GM18870 (cell line): ENCODE data around the gene WBP2.
A peak's percentile ranks its signal among the peaks of the same experiment; 100 is the strongest.

Experiments used
- ATAC-seq: cut with Tn5 transposase; IDR thresholded peaks from one replicate; pipeline ENCODE4 v1.9.1; 2021; ENCODE audit warnings: moderate library complexity; ENCODE audit not compliant: unreplicated experiment

WBP2 gene

DNA sequence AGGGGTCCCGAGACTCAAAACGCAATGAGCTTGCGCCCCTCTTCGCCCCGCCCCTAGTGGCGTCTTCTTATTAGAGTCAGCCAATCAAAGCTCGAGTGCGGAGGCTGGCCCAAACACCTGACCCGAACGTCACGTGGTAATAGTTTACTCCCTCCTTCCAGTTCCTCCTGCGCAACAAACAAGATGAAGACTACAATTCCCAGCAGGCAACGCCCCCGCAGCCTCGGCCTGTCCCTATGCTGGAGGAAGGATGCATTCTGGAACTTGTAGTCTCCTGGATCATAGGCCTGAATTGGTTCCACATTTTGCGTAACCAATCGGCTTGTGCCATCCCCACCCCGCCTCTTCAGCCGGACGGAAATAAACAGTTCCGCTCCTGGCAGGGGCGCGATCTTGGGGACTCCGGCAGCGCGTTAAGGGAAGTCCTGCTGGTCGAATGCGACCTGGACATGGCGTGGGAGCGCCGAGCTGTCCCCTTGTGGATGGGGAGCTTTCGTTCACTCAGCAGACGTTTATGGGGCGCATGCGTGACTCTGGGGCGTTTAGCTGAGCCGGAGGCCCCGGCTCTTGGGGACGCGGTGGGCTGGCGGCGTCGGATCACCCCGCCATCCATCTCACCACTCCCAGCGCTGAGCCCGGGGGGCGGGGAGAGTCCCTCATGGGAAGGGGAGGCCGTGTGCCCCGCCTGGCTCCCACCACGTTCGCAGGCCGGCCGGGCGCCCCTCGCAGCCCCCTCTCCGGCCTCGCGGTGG is at the start of gene WBP2:
WBP2 (minus strand) TSS at position 26 of the 752 bp plus-strand sequence. CDS start 38 bp downstream, outside the sequence.
- ATAC-seq = peak; percentile 94

- no peak for ATAC-seq
Measured at GRCh38 chr17:75902406-75902805, 47.3 kb upstream of the WBP2 start.

GRCh38 chr17:75901727-75902126 is 46.6 kb upstream of the WBP2 start:
- no peak for ATAC-seq

- ATAC-seq = no peak
Measured at GRCh38 chr17:75900691-75901533, 45.8 kb upstream of the WBP2 start.

GRCh38 chr17:75899767-75900468 is 44.8 kb upstream of the WBP2 start:
- no peak for ATAC-seq

DNA sequence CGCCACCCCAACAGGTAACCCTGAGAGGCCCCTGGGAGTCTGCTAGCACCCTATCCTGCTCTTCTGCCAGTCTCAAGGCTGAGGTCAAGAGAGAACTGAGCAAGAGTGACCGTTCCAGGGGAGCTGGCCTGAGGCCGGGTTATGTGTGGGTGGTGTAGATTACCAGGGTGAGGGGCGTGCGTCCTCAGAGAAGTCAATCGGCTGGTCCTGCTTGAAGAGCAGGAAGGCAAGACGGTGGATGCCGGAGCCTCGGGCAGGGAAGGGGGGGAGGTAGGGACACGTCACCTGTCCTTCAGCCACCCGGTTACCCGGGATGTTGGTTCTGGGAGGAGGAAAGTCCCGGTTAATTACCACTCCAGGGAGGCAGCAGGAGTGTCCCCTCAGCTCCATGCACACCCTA is 44.2 kb upstream of the WBP2 start:
- no peak for ATAC-seq

DNA sequence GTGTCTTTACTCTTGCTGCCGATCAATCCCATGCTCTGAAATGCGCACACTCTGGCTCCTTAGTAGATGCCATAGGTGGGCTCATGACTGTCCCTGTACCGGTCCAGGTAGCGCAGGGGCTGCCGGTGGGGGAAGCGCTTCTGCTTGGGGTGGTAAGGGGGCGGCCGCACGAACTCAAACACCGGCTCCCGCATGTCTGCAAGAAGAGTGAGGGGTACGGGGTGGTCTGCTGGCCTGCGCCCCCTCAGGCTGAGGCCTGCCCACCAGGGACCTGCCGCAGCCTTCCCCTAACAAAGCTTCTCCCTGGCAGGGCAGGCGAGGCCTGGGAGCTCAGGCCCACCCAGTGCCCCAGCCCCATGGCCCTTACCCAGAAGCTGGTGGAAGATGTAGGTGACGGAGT is 43.7 kb upstream of the WBP2 start:
- ATAC-seq = no peak

DNA sequence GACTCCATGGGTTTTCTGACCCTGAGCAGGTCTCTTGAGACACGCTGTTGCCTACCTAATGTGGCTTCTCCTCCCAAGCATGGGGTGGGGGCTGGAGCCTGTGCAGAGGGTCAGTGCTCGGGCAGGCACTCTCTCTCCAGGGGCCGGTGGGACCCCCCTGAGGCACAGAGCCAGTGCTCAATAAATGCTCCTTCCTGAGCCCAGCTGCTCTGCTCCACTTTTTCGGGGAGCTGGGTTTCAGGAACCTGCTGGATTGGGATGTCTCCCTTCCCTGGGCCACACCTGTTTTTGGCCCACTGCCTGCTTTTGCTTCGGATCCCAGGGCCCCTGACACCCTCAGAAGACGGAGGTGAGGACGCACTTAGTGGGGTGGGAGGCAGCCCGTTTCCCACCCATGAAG is 42.9 kb upstream of the WBP2 start:
- ATAC-seq = no peak

GRCh38 chr17:75897160-75898019 is 42.3 kb upstream of the WBP2 start:
- no peak for ATAC-seq

- no peak for ATAC-seq
Measured at GRCh38 chr17:75896415-75897159, 41.5 kb upstream of the WBP2 start, which contains the start of gene TRIM65. Gene TRIM65 (minus strand): TSS chr17:75896951. CDS start chr17:75896937, 14 bp downstream.

- ATAC-seq = no peak
Measured at GRCh38 chr17:75895370-75896155, 40.4 kb upstream of the WBP2 start.

GRCh38 chr17:75894049-75894733 is 39.1 kb upstream of the WBP2 start:
- ATAC-seq = no peak

GRCh38 chr17:75893305-75894048 is 38.3 kb upstream of the WBP2 start:
- no peak for ATAC-seq

DNA sequence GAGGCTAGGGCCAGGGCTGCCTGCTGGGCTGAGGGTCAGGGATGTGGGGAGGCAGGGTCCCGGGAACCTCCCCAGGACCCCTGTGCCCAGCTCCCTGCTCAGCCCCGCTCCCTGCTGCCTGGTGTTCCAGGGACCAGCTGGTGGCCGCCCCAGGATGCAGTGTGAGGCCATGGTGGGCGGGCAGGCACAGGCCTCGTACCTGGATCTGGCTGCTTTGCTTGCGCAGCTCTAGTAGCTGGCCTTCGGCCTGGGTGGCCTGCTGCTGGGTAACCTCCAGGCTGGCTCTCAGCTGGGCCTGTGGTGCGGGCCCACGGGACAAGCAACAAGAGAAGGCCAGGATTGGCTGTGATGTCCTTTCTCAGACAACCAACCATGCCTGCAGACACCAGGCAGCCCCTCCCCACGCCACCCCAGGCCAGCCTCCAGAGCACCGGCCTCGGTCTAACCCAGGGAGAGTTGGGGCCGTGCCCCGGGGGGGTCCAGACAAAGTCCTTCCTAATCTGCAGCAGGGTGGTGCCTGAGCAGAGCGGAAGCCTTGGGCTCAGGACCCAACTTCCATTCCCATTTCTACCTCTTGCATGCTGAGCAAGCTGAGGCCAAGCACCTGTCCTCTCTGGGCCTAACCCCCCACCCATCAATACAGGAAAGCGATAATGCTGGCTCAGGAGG is 37.6 kb upstream of the WBP2 start:
- ATAC-seq = no peak

GRCh38 chr17:75891605-75892555 is 36.7 kb upstream of the WBP2 start:
- ATAC-seq = no peak

GRCh38 chr17:75891022-75891604 is 36.0 kb upstream of the WBP2 start:
- no peak for ATAC-seq
